GM12801 (cell line): Measurements from ENCODE around the gene TRIM40.

Experiments
- TF ChIP-seq, protein P1 (sequence below): IDR thresholded peaks from one replicate; pipeline ENCODE4 v1.5.1; 2011; ENCODE audit warnings: control low read depth; ENCODE audit not compliant: insufficient read length; ENCODE audit errors: extremely low read depth

TRIM40 gene

DNA sequence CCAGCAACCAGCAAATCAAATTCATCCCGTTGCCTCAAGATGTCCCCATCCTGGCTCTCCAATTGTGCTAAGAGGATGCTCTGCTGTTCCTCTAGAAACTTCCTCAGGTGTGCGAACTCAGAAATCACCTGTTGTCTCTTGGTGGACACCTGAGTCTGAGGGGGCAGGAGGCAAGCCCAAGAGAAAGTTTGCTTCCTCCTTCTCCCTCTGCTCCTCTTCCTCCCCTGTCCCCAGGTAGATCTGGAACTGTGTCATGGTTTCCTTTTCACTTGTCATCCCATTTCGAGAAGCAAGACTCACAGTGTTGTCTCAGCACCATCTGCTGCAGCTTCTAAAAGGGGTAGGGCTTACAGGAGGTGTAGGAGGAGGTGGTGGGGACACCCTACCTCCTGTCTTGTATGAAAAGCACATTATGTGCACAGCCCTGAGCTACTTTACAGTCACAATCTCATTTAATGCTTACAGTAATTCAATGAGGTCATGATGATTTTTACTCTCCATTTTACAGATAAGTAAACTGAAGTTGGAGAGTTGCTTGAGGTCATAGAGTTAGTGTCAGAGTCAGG lies 22.6 kb downstream of the TRIM40 start:
- TF ChIP-seq, protein P1, sequence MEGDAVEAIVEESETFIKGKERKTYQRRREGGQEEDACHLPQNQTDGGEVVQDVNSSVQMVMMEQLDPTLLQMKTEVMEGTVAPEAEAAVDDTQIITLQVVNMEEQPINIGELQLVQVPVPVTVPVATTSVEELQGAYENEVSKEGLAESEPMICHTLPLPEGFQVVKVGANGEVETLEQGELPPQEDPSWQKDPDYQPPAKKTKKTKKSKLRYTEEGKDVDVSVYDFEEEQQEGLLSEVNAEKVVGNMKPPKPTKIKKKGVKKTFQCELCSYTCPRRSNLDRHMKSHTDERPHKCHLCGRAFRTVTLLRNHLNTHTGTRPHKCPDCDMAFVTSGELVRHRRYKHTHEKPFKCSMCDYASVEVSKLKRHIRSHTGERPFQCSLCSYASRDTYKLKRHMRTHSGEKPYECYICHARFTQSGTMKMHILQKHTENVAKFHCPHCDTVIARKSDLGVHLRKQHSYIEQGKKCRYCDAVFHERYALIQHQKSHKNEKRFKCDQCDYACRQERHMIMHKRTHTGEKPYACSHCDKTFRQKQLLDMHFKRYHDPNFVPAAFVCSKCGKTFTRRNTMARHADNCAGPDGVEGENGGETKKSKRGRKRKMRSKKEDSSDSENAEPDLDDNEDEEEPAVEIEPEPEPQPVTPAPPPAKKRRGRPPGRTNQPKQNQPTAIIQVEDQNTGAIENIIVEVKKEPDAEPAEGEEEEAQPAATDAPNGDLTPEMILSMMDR = no peak

DNA sequence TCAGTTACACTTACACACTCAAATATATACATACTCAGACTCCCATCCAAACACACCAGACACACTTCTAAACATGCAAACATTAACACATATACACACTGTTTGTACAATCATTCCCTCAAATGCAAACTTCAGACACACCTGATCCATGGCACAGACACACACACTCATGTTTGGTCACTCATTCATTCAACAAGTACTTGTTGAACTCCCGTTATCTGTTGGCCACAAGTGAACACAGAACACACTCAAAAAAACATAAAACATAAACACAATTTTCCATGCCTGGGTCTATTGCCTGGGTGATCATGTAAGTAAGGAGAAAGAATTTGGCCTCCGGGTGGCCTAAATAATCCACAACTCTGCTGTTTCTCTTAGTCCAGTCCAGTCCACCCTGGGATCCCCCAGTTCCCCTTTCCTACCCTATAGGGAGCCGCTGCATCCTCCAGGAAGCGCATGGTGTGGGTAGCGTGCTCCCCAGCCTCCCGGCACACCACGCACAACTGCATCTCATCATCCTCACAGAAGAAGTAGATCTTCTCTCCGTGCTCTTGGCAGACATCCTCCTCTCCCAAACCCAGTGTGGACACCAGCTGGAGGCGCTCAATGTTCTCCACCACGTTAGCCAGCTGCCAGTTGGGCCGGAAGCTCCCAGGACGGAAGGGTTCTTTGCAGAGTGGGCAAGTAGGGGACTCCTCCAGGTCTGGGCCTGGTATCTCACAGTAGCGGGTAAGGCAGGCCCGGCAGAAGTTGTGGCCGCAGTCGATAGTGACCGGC lies 24.3 kb downstream of the TRIM40 start:
- TF ChIP-seq, protein P1 = no peak

DNA sequence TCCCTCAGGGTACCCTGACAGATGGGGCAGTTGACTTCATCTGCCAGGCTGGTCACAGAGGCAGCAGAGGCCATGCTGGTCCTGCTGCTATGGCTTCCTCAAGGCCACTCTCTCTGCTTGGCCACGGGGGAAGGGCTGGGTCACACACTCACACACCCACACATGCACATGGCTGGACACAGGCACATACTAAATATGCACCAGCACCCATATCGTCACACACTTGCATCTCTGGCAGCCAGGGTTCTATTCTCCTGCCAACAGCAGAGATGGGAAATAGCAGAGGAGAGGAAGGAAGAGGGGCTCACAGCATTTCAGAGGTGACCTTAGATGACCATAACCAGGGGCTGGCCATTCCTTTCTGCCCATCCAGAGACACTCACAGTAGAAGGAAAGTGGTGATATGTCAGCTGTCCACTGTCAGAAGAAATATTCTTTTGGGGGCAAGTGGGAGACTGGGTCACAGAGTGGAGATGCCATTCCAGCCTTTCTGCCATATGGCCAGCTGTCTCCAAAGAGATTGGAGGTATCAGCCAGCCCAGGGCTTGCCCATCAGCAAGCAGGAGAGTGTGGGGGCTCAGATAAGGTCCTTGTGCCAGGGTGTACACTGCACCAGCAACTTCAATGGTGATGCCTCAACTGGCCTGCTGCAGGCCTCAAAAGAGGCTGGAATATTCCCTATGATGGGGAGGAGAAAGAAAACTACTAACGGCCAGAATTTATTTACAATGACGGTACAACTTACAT lies 25.0 kb downstream of the TRIM40 start, which contains the start of gene TRIM10:
Gene TRIM10 (minus strand): TSS at position 427 of the 747 bp plus-strand sequence. CDS start 353 bp downstream, at position 74.
- TF ChIP-seq, protein P1 = no peak

DNA sequence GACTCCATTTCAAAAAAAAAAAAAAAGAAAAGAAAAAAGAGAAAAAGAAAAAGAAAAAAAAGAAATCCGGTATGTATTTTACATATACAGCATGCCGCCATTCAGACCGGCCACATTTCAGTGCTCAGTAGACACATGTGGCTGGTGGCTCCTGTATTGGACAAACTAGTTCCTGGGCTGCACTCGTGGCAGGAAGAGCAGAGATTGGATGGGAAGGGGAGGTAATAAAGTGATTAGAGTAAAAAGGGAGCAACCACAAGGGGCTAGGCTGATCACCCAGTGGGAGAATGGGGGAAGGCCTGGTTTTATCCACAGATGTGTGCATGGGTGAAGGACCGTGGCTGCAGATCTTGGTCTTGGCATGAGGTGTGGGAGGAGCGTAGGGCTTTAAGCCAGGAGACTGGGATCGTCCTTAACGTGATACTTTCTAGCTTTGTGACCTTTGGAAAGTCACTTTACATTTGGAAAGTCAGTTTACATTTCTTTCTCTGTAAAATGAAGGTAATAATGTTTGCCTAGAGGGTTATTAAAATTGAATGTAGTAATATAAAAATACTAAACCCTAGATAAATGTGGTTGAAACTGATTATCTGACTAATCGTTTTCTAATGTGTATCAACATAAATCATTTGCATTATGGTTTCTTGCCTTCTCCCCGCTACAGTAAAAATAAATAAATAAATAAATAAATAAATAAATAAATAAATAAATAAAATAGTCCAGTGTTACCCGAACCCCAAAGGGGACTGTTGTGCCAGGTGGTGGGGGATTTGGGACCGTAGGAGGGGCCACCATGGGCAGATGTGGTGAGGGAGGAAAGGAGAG lies 26.5 kb downstream of the TRIM40 start:
- TF ChIP-seq, protein P1 = no peak

DNA sequence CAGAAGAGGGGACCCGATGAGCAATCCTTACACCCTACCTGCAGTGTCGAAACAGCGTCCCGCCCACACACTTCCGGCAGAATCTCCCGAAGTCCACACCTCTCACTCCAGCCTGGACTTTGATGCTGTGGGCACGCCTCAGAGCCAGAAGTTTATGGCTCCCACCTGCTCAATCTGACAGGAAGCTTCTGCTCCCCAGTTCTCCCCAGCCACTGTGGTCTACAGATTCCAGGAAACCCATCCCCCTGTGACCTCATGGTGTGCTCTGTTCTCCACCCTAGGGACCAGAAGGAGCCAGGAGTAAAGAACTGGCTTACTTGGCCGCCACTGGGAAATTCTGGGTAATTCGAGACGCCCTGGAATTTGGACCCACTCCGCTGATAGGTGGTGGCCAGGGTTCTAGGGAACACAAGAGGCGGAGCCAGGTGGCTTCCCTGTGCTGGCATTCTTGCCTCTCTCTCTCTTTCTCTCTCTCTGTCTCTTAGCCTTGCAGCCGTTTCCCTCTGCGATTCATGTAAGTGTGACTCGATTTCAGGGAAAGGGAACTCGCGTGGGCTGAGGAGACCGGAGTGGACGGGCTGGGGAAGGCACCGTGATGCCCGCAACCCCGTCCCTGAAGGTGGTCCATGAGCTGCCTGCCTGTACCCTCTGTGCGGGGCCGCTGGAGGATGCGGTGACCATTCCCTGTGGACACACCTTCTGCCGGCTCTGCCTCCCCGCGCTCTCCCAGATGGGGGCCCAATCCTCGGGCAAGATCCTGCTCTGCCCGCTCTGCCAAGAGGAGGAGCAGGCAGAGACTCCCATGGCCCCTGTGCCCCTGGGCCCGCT lies 27.4 kb downstream of the TRIM40 start, which contains the start of gene TRIM15:
Gene TRIM15 (plus strand): TSS at position 457 of the 828 bp plus-strand sequence. CDS start 139 bp downstream, at position 596.
- TF ChIP-seq, protein P1 = no peak

DNA sequence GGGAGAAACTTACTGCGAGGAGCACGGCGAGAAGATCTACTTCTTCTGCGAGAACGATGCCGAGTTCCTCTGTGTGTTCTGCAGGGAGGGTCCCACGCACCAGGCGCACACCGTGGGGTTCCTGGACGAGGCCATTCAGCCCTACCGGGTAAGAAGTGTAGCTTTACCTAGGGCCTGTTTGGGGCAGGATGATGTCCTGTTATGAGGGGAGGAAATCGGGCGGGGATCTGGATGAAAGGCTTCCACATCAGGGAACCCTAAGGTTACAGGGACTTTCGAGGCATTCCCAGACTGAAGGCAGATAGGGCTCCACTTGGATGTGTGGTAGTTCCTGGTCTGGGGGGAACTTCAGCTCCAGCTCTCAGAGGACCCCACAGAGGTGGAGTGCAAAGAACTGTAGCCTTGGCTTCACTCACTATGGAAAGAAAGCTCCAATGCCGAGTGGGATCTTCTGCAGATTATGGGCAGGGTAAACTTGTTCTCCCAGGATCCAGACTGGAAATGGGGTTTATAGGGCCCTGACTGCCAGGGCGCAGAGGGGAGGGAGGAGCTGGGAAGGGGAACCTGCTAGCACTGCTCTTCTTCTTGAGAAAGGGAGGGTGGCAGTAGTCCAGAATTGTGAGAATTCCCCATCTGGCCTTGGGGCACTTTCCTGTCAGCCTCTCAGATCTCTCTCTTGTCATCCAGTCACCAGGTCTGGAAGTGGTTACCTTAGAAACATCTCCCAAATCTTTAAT lies 28.1 kb downstream of the TRIM40 start:
- TF ChIP-seq, protein P1 = no peak
